ENCODE measurements around the gene ZNF324B.

- no peak for TF ChIP-seq CTCF (IDR thresholded peaks at IDR 0.05; ENCODE audit: low read depth, low read length)
- no peak for TF ChIP-seq MYC (IDR thresholded peaks at IDR 0.05; ENCODE audit: low read depth, low read length)
- no peak for TF ChIP-seq MAX (IDR thresholded peaks at IDR 0.05; ENCODE audit: low read depth, low read length)
Measured at GRCh38 chr19:58469241-58470013, 18.0 kb downstream of the ZNF324B start.
